HG03095 (cell line): ENCODE results near the gene IFITM5.
"Not testable (repeated sequence)": the region's sequence is repeated elsewhere in the genome, so short reads cannot be mapped to it uniquely, and the experiment has no call there.

Experiments used
- ATAC-seq: cut with Tn5 transposase; IDR thresholded peaks from one replicate; pipeline ENCODE4 v1.9.1; 2021; ENCODE audit warnings: moderate library complexity; ENCODE audit not compliant: unreplicated experiment

Gene IFITM5

DNA sequence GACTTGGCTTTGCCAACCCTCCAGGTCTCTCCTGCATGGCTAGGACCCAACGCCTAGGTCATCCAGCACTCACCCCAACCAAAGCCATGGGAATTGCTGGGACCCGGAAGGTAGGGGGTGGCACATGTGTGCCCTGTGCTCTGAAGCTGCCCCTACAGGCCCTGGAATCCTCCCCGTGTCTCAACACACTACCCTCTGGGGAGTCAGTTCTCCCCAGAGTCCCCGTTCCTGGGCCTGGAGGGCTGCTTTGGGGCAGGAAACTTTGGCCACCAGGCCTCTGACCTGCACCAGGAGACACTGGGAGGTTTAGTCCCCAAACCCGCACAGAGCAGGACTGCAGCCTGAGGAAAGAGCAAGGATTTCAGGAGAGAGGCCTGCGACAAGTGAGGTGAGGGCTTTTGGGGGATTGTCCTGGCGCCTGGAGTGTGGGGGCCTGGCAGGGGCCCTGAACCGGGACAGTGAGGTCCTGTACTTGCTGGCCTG, 14.0 kb upstream of the IFITM5 start:
- no peak for ATAC-seq

DNA sequence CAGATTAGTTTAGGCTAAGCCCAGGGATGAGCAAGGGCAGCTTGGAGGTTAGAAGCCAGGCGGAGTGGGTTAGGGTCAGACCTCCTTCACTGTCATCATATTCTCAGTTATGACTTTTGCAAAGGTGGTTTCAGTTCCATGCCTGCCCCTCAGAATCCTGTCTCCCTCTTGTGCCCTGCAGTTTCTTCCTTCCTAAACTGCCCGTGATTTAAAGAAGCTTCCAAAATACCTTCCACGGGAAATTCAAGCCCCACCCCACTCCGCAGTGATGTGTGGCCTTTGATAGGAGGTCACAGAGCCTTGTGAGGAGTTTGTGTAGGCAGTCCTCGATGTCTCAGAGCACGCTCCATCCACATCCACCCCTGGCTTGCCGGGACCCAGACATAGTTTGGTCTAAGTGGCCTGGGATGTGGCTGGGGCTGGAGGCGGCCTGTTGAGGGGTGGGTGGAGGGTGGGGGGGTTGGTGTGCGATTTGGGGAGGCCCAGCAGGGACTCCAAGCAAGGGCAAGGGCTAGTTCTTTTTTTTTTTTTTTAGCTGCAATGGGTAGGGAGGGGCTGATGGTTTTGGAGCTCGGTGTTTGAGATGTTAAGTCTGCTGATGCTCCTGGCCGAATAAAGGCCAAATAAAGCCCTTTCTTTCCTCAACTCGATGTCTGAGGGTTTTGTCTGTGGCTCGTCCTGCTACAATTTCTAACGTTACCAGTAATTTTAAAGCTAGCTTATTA, 12.9 kb upstream of the IFITM5 start:
- no peak for ATAC-seq

DNA sequence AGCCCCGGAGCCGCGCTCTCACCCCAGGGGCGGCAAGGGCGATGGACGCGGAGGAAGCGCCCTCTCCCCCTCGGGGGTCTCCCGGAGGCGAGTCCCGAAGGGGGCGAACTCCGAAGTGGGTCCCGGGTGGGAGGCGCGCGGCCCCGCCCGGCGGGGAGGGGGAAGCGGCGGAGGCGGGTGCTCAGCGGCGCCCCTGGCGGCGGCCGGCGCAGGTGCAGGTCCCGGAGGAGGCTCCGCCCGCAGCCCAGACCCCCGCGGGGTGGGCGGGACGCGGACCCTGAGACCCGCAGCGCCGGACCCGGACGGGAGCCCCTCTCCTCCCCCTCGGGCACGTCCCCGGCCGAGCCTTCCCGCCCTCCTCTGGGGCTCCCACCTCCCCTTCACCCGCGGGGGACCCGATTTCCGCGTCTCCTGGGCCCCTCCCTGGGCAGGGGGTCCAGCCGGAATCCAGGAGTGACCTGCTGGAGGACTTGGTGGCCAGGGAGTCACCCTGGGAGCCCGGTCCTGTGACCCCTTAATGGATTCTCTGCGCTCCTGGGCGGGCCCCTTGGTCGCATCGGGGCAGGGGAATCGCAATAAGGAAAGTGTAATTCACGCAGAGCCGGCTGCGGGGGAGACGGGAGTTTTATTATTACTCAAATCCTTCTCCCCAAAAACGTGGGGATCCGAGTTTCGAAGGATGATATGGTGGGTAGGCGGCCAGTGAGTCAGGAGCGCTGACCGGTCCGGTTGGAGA, 11.9 kb upstream of the IFITM5 start:
- peak; percentile 33 for ATAC-seq

DNA sequence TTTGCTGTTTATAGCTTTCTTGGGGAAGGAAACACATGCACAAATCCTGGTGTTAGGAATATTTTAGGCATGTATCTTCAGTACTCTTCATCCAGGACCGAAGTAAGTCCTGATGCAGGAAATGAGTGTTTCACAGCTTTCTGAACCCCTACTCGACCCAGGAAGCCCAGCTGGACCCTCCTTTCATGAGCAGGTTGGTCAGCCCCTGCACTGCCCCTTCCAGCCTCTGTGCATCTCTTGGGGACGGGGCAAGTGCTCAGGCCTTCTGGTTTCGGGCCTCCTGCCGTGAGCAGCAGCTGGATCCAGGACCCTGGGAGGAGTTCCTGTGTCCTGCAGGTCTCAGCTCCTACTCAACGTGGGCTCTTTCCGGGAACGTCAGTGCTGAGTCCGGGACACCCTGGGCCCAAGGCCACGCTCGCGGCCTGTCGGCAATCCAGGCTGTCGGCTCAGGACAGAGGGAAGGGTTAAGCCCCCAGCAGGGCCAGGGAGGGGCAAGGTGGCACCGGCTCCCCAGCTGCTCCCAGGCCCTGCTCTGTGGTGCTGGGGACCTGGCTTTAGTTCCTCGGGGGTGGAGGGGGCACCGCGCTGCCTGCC, 10.8 kb upstream of the IFITM5 start:
- not testable (repeated sequence) for ATAC-seq

DNA sequence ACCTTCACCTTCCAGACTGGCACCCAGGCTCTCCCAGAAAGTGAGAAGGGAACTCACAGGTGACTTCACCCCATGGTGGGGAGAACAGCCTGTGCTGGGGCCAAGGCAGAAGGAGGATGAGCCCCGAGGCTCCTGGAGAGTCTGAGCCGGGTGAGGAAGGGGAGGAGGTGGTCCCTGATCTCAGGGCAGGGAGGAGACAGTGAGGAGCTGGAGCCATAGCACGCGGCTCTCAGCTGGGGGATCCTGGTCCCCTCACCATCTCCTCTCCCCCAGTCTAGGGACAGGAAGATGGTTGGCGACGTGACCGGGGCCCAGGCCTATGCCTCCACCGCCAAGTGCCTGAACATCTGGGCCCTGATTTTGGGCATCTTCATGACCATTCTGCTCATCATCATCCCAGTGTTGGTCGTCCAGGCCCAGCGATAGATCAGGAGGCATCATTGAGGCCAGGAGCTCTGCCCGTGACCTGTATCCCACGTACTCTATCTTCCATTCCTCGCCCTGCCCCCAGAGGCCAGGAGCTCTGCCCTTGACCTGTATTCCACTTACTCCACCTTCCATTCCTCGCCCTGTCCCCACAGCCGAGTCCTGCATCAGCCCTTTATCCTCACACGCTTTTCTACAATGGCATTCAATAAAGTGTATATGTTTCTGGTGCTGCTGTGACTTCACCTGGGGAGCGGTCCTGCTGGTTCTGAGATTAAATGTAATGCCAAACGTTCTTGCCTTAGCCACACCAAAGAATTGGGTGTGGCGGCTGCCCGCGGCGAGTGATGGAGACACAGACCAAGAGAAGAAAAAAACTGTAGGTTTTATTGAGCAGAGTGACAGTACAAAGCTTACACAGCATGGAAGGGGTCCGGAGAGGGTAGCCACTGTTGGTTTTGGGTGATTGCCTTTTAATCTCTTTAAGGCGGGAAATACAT, 9.7 kb upstream of the IFITM5 start:
- ATAC-seq = not testable (repeated sequence)

DNA sequence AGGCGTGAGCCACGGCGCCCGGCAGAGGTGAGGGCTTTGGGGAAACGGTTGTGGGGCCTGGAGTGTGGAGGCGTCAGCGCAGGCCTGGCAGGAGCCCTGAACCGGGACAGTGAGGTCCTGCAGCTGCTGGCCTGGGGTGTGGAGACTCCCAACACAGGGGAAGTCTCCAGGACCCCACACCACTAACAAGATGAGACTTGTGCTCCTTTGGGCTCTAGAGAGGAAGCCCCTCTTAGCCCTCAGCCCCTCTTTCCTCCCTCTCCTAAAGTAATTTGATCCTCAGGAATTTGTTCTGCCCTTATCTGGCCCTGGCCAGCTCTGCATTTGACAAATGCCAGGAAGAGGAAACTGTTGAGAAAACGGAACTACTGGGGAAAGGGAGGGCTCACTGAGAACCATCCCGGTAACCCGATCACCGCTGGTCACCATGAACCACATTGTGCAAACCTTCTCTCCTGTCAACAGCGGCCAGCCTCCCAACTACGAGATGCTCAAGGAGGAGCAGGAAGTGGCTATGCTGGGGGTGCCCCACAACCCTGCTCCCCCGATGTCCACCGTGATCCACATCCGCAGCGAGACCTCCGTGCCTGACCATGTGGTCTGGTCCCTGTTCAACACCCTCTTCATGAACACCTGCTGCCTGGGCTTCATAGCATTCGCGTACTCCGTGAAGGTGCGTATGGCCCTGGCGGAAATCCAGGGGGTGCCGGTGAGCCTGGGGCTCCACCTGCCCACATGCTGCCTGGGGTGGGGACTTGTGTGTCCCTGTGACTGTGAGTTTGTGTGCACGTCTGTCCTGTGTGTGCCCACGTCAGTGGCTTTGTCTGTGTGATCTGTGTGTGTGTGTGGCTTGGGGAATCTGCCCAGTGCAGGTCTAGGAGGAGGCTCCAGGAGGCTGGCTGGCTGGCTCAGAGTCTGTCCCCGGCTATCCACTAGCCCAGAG, 8.7 kb upstream of the IFITM5 start, which contains the start of gene IFITM2:
TSS of gene IFITM2 (plus strand) at position 51 of the 943 bp plus-strand sequence. CDS start at position 428, 377 bp downstream.
- ATAC-seq = not testable (repeated sequence)

DNA sequence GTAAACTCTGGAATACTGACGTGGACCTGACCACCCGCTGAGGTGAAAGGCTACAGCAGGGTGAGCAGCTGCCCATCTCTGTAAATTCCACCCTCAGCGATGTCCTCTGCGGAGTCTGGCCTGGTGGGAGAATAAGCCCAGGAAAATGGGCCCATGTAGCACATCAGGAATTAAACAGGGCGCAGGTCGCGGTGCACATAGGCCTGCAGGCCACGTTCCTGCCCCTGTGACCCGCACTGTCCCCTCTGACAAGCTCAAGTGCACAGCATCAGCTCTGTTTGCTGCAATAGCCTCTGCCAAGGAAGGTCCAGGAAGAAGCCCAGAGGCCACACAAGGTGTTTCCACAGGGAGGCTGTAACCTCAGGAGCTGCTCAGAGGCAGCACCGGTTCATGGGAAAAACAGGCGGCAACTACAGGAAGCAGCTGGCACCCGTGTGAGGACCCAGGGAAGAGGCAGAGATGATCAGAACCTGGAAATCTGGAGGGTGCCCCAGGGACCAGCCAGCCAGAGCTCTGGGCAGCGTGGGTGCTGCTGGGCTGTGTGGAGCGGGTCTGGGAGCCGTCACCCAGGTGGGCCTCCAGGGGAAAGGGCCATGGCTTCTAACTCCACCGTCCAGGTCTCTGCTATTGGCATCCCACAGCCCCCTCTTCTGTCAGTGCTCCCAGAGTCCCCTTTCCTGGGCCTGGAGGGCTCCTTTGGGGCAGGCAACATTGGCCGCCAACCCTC, 7.5 kb upstream of the IFITM5 start:
- ATAC-seq = no peak

DNA sequence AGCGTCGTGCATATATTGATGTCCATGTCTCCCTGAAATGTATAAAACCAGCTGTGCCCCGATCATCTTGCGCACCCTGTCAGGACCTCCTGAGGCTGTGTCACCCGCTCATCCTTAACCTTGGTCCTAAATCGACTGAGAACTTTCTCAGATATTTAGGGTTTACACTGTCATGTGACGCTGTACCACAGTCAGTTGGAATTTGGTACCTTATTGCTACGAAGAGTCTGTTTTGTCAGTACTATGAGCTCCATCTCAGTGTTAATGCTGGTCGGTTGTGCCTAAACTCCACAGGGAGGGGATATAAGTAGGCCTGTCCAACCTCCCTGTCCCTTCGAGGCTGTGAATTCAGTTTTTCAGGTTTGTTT, 6.5 kb upstream of the IFITM5 start:
- ATAC-seq = no peak

DNA sequence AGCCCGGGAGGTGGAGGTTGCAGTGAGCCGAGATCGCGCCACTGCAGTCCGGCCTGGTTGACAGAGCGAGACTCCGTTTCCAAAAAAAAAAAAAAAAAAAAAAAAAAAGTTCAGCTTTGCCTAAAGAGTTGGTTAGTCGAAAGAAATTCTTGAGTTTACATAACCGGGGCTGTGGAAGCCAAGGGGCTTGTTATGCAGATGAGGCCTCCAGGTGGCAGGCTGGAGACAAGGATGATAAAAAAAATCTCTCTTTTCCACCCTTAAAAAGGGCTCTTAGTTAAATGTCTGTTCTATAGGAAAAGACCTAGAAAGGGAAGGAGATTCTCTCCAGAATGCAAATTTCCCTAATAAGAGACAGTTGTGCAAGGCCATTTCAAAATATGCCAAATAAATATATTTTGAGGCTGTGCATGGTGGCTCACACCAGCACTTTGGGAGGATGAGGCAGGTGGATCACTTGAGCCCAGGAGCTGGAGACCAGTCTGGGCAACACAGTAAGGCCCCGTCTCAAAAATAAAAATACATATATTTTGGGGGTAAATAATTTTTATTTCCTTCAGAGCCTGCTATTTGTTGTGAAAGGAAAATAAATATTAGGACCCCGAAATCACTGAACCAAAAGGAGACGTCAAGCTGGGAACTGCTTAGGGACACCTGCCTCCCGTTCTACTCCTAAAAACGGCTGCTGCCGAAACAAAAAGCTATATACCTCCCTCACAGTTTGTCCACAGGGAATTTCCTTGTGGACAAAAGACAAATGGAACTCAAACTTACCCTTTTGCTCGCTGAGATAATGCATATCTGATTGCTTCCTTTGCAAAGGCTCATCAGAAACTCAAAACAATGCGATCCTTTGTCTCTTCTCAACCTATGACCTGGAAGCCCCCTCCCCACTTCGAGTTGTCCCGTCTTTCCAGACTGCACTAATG, 5.9 kb upstream of the IFITM5 start:
- no peak for ATAC-seq

DNA sequence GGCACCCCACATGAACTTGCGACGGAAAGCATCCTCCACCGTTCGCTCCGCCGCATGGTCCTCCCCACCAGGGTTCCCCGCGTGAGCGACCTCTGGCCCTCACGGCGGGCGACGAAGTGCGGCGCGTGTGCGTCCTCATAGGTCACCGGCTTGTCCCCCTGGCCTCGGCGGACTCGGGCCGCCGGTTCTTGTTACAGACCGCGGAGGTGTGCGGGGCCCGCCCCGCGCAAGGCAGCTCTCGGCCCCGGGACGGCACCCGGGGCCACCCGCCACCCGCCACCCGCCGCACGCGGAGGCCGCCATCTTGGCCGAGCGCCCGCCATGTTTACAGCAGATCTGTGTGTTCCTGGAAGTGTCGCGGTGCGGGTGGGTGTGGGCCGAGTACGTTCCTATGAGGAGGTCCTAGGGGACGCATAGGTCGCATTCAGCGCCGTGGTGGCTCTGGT, 4.8 kb upstream of the IFITM5 start:
- ATAC-seq = no peak

DNA sequence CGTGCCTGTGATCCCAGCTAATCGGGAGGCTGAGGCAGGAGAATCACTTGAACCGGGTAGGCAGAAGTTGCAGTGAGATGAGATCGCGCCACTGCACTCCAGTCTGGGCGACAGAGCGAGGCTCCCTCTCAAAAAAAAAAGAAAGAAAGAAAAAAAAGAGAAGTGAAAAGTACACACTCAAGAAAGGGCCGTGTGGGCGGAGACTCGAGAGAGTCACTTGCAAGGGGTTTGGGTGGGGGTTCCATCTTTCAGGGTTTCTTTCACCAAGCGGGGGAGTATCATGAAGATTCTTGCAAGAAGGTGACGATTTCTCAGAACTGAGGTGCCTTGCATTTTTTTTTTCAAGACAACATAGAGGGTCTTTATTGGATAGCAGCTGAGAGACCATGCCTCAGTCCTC, 4.0 kb upstream of the IFITM5 start:
- ATAC-seq = no peak

DNA sequence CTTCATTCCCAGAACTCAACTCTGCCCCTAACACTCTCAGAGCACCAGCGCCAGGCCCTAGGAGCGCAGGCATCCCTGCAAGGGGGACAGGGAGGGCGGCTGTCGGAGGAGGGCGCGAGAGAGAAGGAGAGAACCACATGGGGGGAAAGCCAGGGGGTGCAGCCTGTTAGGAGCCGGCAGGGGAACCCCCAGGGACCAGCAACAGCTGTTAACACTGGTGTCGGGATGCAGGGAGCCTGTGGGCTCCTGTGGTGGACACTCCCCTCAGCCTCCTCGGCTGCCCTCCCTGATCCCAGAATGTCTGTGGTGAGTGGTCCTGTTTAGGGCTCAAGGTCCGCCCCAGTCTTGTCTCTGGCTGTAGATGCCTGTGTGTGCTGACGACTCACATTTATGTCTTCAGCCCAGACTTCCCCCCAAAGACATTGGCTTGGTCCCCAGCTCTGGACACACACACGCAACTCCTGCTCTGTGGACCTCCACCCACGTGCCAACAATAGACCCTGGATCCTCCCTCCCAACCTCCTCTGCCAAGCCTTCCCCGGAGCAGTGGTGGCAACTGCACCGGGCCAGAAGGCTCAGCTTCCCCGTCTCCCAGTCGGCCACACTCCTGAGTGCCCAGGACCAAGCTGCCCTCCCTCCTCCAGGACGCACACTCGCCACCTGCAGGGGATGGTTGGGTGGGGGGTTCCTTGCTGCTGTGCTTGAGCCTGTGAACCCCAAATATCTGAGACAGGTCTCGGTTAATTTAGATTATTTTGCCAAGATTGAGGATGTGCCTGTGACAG, 817 bp upstream of the IFITM5 start:
- ATAC-seq = no peak

DNA sequence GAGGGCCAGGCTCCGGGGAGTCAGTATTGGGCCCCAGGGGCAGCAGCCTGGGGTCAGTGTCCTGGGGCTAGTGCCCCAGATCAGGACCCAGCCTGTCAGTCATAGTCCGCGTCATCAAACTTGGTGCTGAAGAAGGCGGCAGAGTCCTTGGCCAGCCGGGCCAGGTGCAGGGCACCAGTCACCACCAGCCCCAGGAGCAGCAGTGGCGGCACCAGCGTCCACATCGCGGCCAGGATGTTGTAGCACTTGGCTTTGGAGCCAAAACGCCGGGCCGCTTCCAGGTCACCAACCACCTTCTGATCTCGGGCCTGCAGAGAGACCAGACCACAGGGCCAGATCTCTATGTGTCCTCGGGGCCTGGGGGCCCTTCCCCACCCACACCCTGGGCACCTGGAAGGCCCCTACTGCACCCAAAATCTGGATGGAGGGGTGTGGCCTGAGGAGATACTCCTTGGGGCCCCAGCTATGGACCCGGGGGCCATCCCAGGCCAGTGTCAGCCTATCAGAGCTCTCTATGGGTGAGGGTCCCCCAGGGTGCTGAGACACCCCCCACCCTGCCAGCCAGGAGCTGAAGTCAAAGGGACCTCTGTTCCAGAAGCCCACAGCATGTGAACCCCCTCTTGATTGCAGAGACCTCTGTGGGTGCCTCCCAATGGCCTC, 790 bp downstream of the IFITM5 start:
- ATAC-seq = no peak

DNA sequence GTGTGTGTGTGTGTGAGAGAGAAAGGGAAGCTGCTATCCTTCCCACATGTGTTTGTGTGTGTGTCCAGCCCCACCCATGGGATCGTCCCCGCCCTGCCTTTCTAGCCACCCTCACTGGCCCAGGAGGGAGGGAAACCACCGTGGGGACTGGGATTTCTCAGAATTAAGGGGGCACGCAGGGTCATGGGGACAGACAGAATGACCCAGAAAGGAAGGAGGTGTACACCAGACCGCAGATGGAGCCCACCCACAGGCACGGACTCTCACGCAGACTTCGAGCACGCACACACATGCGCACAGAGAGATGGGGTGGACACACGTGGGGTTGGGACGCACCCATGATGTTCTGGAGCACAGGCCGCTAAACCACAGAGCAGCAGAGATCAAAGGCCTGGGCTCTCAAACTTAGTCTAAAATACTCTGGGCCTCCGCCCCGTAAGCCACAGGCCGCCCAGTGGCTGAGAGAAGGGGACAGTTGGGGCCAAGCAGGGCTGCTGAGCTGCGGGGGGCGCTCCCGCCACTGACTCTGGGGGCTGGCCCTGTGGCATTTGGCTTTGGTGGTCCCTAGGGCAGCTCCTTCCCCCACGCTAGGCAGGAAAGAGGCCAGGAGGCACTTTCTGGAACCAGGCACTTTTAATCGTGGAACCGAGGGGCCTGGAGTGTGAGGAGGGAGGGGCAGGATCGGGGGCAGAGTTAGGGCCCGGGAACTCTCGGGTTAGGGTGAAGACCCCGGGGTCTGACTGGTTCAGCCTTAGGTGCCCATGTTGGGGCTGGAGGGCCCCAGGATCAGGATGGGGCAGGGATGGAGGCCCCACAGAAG, 1.5 kb downstream of the IFITM5 start:
- no peak for ATAC-seq

DNA sequence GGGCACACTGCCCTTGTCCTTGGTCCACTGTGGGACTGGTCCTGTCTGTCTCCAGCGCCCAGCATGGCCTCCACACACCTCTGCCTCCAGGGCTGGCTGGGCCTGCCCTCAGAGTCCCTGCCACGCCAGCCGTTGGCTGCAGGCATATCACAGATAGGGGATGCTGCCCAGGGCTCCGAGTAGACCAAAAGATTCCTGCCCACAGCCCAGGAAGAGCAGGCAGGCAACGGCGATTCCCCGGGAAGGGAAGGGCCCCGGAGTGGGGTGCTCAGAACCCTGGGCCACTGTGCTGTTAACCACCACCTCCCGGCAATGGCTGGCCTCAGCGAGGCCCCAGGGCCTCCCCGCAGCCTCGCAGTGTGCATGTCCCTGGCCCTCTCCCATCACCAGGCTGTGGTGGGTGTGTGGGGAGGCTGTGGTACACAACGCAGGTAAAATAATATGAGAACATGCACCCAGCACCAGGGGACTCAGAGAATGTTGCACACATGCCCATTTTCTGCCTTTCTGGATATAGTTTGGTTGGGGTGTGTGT, 2.2 kb downstream of the IFITM5 start:
- ATAC-seq = no peak
